ENCODE results near the gene FBXW4.

The FBXW4 gene, protein sequence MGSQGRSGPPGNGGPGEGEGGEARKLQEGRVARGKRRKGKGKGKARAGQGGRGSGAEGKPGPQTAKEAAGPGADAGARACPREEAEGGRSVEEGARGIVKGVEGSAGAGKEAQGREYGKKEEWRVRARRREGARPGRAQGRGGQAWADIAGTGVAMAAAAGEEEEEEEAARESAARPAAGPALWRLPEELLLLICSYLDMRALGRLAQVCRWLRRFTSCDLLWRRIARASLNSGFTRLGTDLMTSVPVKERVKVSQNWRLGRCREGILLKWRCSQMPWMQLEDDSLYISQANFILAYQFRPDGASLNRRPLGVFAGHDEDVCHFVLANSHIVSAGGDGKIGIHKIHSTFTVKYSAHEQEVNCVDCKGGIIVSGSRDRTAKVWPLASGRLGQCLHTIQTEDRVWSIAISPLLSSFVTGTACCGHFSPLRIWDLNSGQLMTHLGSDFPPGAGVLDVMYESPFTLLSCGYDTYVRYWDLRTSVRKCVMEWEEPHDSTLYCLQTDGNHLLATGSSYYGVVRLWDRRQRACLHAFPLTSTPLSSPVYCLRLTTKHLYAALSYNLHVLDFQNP

DNA sequence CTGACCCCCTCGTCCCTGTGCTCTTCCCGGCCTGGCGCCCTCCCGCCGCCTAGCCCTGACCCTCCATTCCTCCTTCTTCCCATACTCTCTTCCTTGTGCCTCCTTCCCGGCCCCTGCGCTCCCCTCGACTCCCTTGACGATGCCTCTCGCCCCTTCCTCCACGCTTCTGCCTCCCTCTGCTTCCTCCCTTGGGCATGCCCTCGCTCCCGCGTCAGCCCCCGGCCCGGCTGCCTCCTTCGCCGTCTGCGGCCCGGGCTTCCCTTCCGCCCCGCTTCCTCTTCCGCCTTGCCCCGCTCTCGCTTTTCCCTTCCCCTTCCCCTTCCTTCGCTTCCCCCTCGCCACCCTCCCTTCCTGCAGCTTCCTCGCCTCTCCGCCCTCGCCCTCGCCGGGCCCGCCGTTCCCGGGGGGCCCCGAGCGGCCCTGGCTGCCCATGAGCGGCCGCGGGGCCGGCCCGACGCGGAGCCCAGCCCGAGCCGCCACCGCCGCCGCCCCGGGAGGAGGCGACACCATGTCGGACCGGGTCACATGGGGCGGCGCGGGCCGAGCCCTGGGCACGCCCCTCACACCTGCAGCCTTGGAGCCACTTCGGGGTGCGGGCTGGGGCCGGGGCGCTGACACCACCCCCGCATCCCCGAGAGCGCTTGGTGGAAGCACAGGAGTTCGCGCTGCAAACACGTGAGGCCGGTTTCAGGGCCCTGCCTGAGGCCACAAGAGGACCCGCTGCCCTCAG lies at the start of gene FBXW4:
Gene FBXW4 (minus strand): TSS at position 497 of the 730 bp plus-strand sequence. CDS start 65 bp downstream, at position 432.
- DNase-seq: peak; percentile 10 to 40

DNA sequence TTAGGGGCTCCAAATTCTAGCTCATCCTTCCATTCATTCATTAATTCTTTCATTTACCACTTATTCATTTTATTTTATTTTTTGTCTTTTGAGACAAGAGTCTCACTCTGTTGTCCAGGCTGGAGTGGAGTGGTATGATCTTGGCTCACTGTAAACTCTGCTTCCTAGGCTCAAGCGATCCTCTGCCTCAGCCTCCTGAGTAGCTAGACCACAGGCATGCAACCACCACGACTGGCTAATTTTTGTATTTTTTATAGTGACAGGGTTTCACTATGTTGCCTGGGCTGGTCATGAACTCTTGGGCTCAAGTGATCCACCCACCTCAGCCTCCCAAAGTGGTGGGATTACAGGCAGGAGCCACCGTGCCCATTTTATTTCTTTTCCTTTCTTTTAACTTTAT lies 49.3 kb upstream of the FBXW4 start:
- DNase-seq: no peak

DNA sequence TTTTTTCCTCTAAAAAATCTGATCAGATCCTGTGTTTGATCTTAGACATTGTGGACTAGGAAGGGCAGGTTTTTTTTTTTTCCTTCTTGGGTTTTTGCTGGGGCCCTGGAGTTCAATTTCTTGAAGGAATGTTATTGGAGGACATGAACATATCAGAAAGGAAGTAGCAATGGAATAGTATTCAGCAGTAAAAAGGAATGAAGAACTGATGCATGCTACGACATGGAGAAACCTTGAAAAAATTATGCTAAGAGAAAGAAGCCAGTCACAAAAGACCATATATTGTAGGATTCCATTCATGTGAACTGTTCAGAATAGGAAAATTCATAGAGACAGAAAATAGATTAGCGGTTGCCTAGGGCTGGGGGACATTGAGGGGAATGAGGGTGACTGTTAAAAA lies 47.0 kb upstream of the FBXW4 start:
- DNase-seq: no peak

DNA sequence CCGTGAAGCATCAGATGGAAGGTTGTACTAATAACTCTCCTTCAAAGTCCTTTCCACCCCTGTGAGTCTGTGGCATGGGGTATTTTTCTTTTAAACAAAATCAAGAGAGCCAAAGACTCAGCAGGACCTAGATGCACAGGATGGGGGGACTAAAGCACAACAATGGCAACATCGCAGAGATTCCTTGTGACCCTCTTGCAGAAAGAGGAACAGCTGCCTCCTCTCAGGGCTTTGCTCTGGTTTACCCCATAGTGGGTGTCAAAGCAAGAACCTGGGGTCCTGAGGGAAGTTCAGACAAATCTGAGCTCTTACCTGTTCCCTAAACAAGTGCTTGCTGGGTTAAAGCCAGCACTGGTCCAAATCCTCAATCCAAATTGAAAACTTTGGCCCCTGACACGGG lies 41.7 kb upstream of the FBXW4 start:
- DNase-seq: no peak

DNA sequence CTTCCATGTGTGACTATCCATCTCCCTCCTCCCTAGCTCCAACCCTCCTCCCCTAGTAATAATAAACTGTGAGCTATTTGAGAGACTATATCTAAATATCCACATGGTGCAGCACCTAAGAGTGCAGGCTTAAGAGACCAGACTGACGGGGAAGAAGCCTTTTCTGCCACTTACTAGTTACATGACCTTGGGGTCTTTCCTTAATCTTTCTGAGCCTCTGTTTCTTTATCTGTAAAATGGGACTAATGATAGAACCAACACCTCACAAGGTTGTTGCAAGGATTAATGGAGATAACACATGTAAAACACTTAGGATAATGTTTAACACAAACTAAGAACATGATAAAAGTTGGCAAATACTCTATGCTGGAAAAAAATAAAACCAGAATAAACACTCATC lies 37.1 kb upstream of the FBXW4 start:
- DNase-seq: no peak

DNA sequence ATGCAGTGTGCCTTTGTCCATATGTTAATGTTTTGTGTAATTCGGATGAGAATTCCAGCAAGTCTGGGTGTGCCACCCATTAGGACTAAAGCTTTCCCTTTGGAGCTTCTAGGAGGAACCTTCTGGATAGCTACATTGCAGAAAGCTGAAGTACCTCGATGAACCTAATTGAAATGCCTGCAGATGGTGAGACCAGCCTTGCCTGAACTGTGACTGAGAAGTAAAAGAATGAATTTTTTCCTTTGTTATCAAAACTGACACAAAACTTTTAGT lies 31.1 kb upstream of the FBXW4 start:
- no peak for DNase-seq

DNA sequence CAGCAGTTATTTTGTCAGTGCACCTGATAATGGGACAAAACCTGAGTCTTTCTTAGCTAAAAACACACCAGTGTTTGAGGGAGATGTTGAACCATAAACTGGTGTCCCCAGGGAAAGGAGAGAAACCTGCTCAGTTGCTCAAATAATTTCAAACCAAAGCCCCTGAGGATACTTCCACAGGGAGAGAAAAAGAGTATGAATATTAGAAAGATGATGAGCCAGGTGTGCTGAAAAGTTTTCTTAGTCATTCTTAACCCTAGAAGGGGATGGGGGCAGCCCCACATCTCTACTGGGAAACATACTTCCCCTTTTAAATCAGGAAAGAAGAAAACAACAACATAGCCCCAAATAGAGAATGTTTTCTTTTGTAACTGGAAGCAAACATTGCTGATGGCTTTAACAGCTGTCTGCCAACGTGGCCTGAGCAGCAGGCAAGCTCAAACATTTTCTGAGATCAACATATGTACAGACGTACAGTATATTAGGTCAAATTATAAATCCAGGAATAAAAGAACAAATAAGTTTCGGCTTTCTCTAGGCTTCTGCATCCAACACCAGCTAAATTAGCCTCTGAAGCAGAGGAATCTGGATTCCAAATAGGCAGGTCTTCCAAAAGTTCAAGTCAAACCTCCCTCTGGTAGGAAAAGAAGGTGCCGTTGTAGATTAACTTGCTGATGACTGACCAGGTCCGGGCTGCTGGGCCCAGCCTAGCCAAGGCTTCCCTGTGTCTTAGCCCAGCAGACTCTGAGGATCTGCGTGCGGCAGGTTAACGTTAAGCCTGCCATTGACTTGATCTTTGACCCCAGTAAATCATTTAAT lies 30.5 kb upstream of the FBXW4 start:
- no peak for DNase-seq

DNA sequence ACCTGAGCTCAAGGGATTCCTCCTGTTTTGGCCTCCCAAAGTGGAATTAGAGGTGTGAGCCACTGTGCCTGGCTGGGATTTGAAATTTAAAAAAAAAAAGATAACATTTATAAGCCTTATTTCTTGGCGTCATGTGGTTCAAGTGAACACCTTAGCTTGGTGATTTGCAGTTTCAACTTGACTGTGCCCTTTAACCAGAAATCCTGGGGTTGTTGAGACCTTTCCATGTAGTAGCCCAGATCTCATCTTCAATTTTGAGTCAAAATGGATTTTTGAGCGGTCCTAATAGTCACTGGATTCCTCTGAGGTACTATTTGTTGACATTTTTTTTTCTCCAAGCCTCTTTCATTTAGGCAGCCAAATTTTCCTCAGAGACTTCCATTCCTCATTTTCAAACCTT lies 29.5 kb upstream of the FBXW4 start:
- DNase-seq: no peak

DNA sequence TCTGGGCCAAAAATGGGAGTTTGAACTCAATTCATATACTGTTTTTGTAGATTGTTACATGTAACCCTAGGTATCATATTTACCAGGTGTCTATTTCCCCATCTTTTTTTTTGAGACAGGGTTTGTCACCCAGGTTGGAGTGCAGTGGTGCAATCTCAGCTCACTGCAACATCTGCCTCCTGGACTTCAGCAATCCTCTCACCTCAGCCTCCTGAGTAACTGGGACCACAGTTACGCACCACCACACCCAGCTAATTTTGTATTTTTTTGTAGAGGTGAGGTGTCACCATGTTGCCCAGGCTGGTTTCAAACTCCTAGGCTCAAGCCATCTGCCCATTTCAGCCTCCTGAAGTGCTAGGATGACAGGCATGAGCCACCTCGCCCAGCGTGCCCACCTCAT lies 28.2 kb upstream of the FBXW4 start:
- DNase-seq: no peak

DNA sequence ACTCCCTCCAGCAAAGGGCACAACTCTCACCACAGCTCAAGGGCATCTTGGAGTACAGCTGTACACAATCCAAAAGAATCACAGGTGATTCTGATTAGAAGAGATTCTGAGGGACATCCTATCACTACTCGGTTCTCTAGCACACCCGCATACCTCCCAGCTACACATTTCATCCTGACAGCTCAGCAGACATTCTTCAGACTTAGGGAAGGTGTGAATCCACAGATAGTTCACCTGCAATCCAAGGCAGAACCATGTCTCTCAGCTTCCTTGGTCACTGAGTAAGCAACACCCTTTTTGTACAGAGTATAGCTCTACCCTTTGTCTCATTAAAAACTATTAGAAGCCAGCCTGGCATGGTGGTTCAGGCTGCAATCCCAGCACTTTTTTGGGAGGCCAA lies 26.8 kb upstream of the FBXW4 start:
- DNase-seq: no peak

DNA sequence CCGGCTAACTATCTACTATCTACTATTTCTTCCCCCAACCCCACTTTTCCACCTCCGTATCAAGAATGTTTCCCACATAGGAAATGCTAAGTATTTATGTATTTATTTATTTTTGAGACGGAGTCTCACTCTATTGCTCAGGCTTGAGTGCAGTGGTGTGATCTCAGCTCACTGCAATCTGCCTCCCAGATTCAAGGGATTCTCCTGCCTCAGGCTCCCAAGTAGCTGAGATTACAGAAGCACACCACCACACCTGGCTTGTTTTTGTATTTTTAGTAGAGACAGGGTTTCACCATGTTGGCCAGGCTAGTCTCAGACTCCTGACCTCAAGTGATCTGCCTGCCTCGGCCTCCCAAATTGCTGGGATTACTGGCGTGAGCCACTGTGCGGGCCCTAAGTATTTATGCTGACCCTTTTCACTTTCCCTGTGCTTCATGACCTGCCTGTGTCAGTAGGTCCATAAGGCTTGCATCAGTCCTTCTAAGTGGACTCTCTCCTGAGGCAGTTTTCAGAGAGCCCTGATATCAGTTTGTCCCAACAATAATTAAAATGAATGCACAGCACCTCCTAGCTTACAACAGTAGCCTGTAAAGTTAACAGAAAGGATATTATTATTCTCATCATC lies 25.7 kb upstream of the FBXW4 start:
- DNase-seq: no peak

DNA sequence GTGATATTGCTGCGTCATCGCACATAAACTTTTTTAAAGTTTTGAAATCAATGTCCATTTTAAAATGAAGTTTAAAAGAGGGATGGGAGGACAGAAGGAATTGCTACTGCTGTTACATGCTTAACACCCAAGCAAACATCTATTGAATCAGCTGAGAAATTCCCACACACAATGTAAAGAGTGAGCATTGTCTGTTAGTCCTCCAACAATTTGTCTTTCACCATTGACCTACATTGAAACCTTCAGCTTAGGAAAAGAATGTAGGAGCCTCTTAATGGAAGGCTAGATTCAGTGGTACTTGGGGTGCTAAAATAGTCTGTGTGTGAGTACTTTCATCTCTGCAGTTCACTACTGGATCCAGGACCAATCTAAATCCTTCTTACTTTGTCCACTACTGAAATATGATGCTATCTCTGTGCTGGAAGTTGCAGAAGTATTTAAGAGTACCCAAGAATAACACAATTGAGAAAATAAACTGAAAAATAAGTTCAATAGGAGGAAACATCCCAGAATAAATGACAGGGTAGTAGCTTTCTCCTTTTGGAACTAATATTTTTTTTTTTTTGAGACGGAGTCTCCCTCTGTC lies 23.8 kb upstream of the FBXW4 start:
- no peak for DNase-seq

DNA sequence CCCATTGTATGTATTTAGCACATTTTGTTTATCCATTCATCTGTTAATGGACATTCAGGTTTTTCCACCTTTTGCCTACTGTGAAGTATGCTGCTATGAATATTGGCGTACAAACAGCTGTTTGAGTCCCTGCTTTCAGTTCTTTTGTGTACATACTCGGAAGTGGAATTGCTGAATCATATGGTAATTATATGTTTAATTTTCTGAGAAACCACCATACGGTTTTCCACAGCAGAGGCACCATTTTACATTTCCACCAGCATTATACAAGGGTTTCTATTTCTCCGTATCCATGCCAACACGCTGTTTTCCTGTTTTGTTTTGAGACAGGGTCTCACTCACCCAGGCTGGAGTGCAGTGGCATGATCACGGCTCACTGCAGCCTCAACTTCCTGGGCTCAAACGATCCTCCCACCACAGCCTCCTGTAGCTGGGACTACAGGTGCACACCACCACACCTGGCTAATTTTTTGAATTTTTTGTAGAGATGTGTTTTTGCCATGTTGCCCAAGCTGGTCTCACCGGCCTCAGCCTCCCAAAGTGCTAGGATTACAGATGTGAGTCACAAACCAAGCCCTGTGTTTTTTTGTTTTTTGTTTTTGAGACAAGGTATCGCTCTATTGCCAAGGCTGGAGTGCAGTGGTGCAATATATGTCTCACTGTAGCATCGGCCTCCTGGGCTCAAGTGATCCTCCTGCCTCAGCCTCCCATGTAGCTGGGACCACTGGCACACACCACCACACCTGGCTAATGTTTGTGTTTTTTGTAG lies 22.1 kb upstream of the FBXW4 start:
- DNase-seq: no peak

DNA sequence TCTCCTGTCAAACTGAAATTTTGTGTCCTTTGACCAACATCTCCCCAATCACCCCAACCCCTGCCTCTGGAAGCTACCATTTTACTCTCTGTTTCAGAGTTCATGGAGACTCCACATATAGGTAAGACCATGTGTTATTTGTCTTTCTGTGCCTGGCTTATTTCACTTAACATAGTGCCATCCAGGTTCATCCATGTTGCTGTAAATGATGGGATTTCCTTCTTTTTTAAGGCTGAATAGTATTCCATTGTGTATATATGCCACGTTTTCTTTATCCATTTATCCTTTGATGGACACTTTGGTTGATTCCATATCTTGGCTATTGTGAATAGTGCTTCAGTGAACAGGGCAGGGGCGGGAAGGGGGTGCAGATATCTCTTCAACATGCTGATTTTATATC lies 18.0 kb upstream of the FBXW4 start:
- no peak for DNase-seq

DNA sequence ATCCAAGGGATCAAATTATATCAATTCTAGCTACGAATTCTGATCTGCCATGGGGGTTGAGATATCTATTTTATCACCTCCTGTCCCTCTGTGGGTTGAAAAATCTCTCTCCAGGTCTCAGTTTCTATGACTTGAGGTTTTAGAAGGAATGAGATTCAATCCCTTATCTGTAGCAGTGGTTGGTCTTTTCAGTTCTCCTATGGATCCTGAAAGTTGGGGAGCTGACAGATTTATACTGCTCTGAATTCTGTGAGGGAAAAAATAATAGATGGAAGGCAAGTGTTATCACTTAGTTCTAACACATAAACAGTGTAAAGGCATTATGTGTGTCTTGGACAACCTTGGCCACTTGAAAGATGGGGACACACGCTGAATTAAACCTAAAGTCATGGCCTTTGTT lies 15.8 kb upstream of the FBXW4 start:
- DNase-seq: no peak

DNA sequence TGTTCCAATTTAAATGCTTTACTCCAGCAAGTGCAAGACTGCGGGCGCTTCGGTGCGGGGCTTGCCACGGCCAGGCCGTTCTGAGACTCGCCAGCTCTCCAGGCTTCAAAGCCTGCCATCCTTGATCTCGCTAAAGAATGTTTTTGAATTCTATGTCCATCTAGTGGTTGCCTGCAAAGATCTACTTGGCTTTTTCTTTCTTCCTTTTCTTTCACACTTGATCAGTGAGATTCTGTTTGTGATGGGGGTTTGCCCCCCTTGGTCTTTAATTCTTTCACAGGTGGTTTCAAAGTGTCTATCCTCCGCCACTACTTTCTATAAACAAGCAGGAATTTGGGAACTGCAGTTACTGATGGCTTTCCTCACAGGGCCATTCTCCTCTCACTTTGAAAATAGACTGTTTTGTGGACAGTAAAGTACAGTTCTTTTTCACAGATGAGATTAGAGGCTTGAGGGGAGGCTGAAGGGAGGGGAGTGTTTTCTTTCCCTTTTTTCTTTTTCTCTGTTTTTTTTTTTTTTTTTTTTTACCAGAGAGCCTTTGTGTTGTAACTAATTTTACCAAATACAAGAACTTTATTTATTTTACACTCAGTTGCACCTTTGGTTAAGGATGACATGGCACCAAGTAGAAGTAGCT lies 15.2 kb upstream of the FBXW4 start:
- DNase-seq: no peak

DNA sequence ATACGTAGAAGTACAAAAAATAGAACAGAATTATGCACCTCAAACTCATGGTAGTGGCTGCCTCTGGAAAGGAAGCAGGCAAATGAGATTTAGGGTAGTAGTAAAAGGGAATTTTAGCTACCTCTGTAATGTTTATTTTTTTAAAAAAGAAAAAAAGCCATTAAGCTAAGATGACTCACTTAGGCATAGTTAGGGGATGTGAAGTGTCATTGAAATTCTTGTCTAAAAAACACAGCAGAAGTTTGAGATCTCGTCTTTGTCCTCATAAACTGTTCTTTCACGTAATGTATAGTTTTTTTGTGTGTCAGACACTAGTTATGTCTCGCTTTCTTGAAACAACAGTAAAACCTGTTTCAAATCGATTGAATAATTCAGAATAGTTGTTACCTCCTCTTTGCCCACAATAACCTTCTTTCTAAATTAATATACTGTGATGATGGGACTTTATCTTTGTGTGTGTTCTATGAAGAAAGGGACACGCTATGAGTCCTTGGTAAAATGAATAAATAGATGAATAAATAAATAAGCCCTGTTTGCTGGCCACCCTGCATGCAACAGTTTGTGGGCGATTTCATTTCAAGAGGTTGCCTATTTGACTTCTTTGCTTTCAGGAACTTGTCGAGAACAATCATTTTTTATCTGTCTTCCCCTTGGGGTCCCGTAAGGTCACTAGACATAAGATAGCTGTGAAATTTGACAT lies 14.5 kb upstream of the FBXW4 start:
- DNase-seq: no peak

DNA sequence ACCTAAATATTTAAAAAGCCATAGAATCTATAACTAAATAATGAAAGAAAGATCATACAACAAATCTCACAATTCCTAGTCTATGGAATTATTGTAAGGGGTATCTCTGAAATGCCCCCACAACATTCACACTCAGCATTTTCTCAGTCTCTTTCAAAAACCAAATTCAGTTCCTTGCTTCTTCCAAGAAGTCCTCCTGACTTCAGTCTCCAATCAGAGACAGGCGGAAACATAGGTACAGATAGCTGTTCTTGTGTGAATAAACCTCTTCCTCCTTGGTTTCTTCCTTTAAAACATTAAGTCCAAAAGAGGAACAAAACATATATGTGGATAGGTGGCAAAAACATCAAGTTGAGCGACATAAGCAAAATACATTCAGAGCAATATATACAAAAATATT lies 13.9 kb upstream of the FBXW4 start:
- DNase-seq: no peak

DNA sequence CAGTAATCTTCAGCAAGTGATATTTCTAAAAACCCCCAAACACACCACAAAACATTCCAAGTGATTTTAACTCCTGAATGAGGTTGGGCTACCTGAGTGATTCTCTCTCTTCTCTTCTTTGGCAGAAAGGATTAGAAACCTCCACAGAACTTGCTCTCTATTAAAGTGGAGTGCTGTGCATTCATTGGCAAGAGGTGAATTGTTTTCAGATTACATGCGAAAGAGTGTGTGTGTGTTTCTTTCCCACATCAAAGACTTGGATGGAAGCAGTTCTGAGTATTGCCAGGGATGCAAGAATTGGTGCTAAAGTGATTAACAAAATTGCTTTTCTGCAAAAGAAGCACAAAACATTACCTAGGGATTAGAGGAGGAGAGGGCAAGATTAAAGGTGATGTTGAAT lies 13.1 kb upstream of the FBXW4 start:
- no peak for DNase-seq

DNA sequence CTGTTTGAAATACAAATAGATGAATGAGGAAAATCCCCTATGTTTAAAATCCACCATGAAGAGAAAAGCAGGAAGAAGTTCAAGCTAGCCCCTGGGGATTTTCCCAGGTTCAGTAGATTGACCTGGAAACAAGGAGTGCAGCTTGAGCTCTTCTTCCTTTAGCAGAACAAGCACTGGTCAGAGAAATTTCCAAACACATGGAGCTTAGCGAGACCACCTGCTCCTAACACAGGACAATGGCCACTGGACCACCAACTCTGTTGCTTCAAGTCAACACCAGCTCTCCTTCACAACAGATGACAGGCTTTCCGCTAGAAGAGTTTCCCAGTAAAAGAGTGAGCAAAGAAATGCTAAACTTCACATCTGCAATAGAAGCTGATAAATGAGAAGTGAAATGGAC lies 9.4 kb upstream of the FBXW4 start:
- DNase-seq: no peak

DNA sequence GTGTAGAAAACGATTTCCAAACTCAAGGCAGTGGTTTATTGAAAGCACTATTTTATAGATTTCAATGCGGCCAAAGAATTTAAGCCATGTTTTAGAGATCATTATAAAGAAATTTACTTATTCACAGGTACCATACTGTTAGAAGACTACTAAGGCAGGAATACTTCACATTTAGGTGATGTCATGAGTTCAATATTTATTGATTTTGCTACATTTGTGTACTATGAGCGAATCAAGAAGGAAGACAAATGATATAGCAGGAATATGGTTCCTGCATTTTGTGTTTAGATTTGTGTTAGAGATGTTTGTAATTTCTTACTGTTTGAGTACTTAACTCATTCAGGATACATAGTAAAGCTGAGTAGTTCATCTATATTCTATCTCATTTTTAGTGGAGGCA lies 1.7 kb upstream of the FBXW4 start:
- DNase-seq: no peak
